GM21737 (cell line): ENCODE measurements around the gene ZBTB40.

ENCODE experiments used
- ATAC-seq: cut with Tn5 transposase; IDR thresholded peaks from one replicate; pipeline ENCODE4 v1.9.1; 2021; ENCODE audit warnings: mild to moderate bottlenecking, moderate library complexity; ENCODE audit not compliant: unreplicated experiment

The ZBTB40 gene, protein sequence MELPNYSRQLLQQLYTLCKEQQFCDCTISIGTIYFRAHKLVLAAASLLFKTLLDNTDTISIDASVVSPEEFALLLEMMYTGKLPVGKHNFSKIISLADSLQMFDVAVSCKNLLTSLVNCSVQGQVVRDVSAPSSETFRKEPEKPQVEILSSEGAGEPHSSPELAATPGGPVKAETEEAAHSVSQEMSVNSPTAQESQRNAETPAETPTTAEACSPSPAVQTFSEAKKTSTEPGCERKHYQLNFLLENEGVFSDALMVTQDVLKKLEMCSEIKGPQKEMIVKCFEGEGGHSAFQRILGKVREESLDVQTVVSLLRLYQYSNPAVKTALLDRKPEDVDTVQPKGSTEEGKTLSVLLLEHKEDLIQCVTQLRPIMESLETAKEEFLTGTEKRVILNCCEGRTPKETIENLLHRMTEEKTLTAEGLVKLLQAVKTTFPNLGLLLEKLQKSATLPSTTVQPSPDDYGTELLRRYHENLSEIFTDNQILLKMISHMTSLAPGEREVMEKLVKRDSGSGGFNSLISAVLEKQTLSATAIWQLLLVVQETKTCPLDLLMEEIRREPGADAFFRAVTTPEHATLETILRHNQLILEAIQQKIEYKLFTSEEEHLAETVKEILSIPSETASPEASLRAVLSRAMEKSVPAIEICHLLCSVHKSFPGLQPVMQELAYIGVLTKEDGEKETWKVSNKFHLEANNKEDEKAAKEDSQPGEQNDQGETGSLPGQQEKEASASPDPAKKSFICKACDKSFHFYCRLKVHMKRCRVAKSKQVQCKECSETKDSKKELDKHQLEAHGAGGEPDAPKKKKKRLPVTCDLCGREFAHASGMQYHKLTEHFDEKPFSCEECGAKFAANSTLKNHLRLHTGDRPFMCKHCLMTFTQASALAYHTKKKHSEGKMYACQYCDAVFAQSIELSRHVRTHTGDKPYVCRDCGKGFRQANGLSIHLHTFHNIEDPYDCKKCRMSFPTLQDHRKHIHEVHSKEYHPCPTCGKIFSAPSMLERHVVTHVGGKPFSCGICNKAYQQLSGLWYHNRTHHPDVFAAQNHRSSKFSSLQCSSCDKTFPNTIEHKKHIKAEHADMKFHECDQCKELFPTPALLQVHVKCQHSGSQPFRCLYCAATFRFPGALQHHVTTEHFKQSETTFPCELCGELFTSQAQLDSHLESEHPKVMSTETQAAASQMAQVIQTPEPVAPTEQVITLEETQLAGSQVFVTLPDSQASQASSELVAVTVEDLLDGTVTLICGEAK

DNA sequence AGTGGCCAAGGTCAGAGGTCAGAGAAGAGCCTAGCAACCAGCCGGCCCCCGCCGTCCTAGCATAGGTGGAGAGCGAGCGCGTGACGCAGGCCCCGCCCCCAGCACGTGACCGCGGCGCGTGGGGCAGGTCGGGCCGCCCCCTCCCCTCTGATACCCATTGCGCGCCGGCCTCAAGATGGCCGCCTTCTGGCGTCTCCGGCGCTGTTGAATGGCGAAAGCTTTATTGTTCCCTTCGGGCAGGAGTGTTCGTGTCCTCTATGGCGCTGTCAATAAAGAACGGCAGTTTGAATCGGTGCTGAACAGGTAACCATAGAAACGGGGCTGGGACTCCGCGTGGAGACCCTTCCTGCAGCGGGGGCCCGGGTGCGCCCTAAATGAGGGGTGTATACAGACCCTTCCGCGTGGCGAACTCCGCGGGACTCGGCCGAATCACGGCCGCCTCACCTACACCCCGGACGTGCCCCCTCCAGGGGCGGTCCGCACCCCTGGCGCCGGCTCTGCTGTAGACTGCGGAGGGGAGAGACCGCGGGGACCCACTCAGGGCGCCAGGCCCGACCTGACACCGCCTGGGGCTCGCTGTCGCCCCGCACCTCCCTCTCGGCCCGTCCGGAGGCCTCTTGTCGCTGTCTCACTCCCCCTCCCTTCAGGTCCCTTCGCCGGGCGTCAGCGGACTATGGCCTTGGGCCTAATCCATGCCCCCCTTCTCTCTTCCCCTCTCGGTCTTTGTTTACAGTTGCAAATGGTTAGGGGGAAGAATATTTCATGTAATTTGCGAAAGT is at the start of gene ZBTB40:
Gene ZBTB40 (plus strand): TSS at position 150 of the 779 bp plus-strand sequence. CDS start 38,098 bp downstream, outside the sequence.
- ATAC-seq, result peak; percentile 74

- ATAC-seq, result no peak
Measured at GRCh38 chr1:22402356-22403053, 49.1 kb upstream of the ZBTB40 start.

GRCh38 chr1:22404486-22404885 is 47.2 kb upstream of the ZBTB40 start:
- ATAC-seq, result no peak

DNA sequence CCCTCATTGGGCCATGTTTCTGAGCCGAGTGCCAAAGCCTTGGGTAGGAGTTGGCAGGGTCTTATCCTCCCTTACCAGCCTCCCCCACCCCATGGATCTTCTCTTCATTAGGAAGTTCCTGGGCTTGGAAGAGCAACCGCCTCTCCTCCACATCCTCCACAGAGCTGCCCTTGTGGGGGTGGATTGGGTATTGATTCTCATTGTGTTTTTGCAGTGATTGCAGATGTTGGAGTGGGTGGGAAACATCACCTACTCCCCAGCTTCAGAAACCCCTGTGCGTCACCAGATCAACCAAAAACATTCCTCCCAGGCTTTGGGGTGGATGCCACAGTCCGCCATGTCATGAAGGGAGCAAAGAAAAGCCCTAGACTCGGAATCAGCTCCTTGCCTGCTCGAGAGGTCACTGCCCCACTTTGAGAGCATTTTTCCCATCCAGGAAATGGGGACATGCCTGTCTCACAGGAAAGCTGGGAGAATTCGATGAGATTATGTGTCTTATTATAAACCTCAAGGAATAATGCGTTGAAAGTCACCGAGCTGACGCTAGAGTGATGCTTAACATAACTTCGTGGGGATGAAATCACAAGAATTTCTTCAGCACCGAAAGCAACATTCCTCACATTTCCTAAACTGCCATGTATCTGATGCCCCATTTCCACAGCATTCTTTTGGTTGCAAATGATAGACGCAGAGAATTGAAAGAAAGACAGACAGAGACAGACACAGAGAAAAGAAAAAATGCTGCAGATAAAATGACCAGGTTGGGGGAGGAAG is 44.7 kb upstream of the ZBTB40 start:
- ATAC-seq, result no peak

GRCh38 chr1:22408230-22408629 is 43.4 kb upstream of the ZBTB40 start:
- no peak for ATAC-seq

DNA sequence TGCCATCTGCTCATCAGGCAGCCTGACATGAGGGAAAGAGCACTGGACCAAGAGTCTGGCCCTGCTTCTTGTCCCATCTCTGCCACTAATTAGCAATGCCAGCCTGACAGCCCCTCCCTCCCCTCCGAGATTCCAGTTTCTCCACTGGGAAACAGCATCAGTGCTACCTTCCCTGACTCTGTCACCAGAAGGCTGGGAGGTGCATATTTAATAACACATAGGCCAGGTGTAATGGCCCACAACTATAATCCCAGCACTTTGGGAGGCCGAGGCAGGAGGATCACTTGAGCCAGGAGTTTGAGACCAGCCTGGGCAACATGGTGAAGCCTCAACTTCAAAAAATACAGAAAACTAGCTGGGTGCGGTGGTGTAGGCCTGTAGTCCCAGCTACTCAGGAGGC is 41.2 kb upstream of the ZBTB40 start:
- ATAC-seq, result no peak

DNA sequence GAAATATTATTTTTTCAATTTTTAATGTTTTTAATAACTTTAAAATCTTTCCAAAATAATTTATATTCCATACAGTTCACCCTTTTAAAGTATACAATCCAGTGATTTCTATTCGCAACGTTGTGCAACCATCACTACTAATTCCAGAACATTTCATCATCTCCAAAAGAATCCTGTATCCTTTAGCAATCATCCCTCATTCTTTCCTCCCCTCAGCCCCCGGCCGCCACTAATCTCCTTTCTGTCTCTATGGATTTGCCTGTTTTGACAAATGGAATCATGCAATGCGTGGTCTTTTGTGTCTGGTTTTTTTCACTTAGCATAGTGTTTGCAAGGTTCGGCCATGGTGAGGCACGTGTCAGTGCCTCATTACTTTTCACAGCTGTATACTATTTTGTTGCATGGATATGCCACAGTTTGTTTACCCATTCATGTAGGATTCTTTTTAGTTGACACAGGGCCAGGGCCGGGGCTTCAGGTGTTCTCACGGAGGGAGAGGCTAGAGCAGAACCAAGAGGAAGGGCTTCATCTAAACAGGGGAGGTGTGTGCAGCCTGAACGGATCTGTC is 40.6 kb upstream of the ZBTB40 start:
- no peak for ATAC-seq

DNA sequence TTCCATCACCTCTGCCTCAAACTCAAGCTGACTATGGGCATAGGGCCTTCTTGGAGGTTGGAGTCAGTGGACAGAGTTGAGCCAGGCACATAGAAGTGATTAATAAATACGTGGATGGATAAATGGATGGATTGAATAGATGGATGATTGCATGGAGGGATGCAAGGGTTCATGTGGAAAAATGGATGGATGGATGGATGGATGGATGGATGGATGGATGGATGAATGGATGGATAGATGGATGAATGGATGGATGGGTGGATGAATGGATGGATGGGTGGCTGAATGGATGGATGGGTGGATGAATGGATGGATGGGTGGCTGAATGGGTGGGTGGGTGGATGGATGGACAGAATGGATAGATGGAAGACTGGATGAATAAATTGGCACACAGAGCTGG is 40.1 kb upstream of the ZBTB40 start:
- ATAC-seq, result no peak

- no peak for ATAC-seq
Measured at GRCh38 chr1:22412932-22413727, 38.5 kb upstream of the ZBTB40 start.

- no peak for ATAC-seq
Measured at GRCh38 chr1:22413799-22414198, 37.9 kb upstream of the ZBTB40 start.

- ATAC-seq, result no peak
Measured at GRCh38 chr1:22414244-22414751, 37.4 kb upstream of the ZBTB40 start.

- ATAC-seq, result no peak
Measured at GRCh38 chr1:22415489-22415888, 36.2 kb upstream of the ZBTB40 start.

GRCh38 chr1:22416555-22417454 is 34.8 kb upstream of the ZBTB40 start:
- no peak for ATAC-seq

DNA sequence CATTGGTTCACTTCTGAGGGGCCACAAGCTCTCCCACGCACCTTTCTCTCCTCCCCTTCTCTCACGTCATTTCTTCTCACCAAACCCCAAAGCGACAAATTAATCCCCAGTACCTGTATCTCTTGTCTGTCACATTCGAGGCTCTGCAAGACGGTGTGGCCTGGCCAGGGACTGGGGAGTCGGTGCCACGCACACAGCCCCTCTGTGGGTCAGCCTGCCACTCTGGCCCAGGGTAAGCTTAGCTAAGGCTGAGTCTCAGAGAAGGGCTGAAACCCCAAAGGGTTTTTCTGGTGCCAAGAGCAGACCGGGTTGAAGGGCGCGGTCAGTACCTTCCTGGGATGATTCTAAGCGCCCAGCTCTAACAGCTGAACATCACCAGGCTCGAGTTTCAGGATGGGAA is 34.2 kb upstream of the ZBTB40 start:
- no peak for ATAC-seq

DNA sequence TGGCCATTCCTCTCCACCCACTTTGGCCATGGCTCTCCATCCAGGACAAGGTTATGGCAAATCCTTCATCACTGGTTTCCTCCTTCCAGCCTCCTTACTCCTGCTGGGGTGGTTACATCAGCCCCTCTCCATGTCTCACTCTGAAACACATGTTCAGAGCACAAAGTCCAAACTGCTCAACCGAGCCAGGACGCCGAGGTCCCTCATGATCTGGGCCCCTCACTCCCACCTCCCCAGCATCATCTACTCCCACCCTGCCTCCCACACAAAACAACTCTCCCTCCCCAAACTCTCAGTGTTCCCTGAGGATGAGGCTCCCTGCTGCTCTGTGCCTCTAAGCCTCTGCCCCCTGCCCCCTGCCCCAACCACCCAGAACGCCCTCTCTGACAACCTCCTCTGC is 33.3 kb upstream of the ZBTB40 start:
- no peak for ATAC-seq

GRCh38 chr1:22418933-22419382 is 32.7 kb upstream of the ZBTB40 start:
- ATAC-seq, result no peak
